Nephron (organoid): Measurements from ENCODE around the gene GNB5.
"Not testable (repeated sequence)": the region's sequence is repeated elsewhere in the genome, so short reads cannot be mapped to it uniquely, and the experiment has no call there.

Experiments
- H3K27ac Mint-ChIP-seq, 3 experiments: 2 replicates each; pipeline ENCODE4 v1.8.0; 2020; ENCODE audit warnings: mixed read lengths in 3 of 3, mild to moderate bottlenecking in 2 of 3, moderate library complexity in 1 of 3
- H3K27me3 Mint-ChIP-seq: 2 replicates; pipeline ENCODE4 v1.8.0; 2021; ENCODE audit warnings: low read depth, mild to moderate bottlenecking, moderate library complexity, mixed read lengths
- H3K36me3 Mint-ChIP-seq: 2 replicates; pipeline ENCODE4 v1.8.0; 2020; ENCODE audit warnings: low read depth, mixed read lengths
- H3K4me1 Mint-ChIP-seq: 2 replicates; pipeline ENCODE4 v1.8.0; 2020; ENCODE audit warnings: mixed read lengths
- H3K4me3 Mint-ChIP-seq, 3 experiments: 2 replicates each; pipeline ENCODE4 v1.8.0; 2020; ENCODE audit warnings: mild to moderate bottlenecking in 3 of 3, mixed read lengths in 3 of 3, moderate library complexity in 2 of 3
- H3K9me3 Mint-ChIP-seq: 2 replicates; pipeline ENCODE4 v1.8.0; 2020; ENCODE audit warnings: mixed read lengths
- TF ChIP-seq, protein P1 (sequence below), 3 experiments: fragments of 200-600 bp; sonication (generic); IDR thresholded peaks; one replicate each; pipeline ENCODE4 v1.5.0; 2021; ENCODE audit warnings: antibody characterized with exemption in 3 of 3; ENCODE audit not compliant: unreplicated experiment in 3 of 3

The GNB5 gene

GRCh38 chr15:52191207-52191606, at the start of gene GNB5:
GNB5 (minus strand) TSS chr15:52191392; CDS start chr15:52184676, 6,716 bp downstream.
- TF ChIP-seq, protein P1, sequence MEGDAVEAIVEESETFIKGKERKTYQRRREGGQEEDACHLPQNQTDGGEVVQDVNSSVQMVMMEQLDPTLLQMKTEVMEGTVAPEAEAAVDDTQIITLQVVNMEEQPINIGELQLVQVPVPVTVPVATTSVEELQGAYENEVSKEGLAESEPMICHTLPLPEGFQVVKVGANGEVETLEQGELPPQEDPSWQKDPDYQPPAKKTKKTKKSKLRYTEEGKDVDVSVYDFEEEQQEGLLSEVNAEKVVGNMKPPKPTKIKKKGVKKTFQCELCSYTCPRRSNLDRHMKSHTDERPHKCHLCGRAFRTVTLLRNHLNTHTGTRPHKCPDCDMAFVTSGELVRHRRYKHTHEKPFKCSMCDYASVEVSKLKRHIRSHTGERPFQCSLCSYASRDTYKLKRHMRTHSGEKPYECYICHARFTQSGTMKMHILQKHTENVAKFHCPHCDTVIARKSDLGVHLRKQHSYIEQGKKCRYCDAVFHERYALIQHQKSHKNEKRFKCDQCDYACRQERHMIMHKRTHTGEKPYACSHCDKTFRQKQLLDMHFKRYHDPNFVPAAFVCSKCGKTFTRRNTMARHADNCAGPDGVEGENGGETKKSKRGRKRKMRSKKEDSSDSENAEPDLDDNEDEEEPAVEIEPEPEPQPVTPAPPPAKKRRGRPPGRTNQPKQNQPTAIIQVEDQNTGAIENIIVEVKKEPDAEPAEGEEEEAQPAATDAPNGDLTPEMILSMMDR (IDR thresholded peaks at IDR 0.05; ENCODE audit: unreplicated experiment in 3 of 3), result no peak
- H3K4me3 Mint-ChIP-seq, result no peak within 1 kb of the TSS
- peaks cover 6% of the 10 kb centered on the region for H3K4me1 Mint-ChIP-seq
- H3K36me3 Mint-ChIP-seq, result no peaks in the 10 kb centered on the region
- H3K9me3 Mint-ChIP-seq, result peaks cover 4% of the 10 kb centered on the region
- H3K27ac Mint-ChIP-seq, result no peak within 1 kb of the TSS
- H3K27me3 Mint-ChIP-seq, result no peaks in the 10 kb centered on the region

GRCh38 chr15:52240166-52240565, 49.0 kb upstream of the GNB5 start:
- Mint-ChIP-seq H3K27me3 (no peaks in the 10 kb centered on the region), H3K36me3 (peaks cover 3% of the 10 kb centered on the region), H3K27ac (no peak overlapping the region), H3K4me1 (no peaks in the 10 kb centered on the region), H3K4me3 (no peak overlapping the region), H3K9me3 (no peaks in the 10 kb centered on the region)
- TF ChIP-seq, protein P1 (IDR thresholded peaks at IDR 0.05; ENCODE audit: unreplicated experiment in 3 of 3), result no peak

DNA sequence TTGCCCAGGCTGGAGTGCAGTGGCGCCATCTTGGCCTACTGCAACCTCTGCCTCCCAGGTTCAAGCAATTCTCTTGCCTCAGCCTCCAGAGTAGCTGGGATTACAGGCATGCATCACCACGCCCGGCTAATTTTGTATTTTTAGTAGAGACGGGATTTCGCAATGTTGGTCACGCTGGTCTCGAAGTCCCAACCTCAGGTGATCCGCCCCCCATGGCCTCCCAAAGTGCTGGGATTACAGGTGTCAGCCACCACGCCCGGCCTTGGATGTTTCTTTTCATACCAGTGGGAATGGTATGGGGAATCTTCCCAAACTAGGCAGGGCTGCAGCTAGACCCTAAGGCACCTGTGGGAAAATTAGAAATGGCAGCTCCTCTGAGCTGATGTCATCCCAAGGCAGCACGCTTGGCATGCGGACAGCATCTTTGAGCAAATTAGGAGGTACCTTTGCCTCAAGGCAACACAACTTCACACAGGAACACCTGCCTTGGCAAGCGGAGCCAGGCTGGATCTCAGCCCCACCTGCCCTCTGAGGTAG, 47.9 kb upstream of the GNB5 start:
- H3K27me3 Mint-ChIP-seq, H3K27ac Mint-ChIP-seq, H3K36me3 Mint-ChIP-seq, H3K9me3 Mint-ChIP-seq, H3K4me1 Mint-ChIP-seq, H3K4me3 Mint-ChIP-seq: not testable (repeated sequence)

- TF ChIP-seq, protein P1 (IDR thresholded peaks at IDR 0.05; ENCODE audit: unreplicated experiment in 3 of 3), result no peak
- Mint-ChIP-seq H3K9me3 (no peaks in the 10 kb centered on the region), H3K4me1 (no peaks in the 10 kb centered on the region), H3K27me3 (no peaks in the 10 kb centered on the region), H3K4me3 (no peak overlapping the region), H3K27ac (no peak overlapping the region), H3K36me3 (peaks cover 2% of the 10 kb centered on the region)
Measured at GRCh38 chr15:52238149-52238548, 47.0 kb upstream of the GNB5 start.

DNA sequence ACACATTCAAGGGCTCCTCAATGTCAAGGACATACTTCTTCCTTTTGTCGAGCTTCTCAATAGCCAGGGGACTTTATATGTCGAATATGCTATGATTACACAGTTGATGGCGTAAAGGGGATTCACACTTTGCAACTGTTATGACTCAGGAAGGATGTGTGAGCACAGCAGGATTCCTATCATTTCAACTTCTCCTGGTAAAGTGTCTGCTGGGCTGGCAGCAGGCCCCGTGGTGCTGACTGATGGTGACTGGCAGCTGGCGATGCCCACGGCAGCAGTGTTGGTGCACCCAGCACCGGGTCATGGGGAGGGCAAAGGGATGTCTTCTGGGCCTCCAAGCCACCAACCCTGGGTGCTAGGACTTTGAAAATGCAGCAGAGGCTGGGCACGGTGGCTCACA, 44.8 kb upstream of the GNB5 start:
- Mint-ChIP-seq H3K9me3 (no peaks in the 10 kb centered on the region), H3K27me3 (no peaks in the 10 kb centered on the region), H3K36me3 (no peaks in the 10 kb centered on the region), H3K27ac (no peak overlapping the region), H3K4me1 (no peaks in the 10 kb centered on the region), H3K4me3 (no peak overlapping the region)
- TF ChIP-seq, protein P1 (IDR thresholded peaks at IDR 0.05; ENCODE audit: unreplicated experiment in 3 of 3), result no peak

GRCh38 chr15:52234596-52235541, 43.7 kb upstream of the GNB5 start:
- Mint-ChIP-seq H3K36me3 (no peaks in the 10 kb centered on the region), H3K27ac (peak overlapping the region in 1 of 3 experiments; percentile 33), H3K27me3 (no peaks in the 10 kb centered on the region), H3K9me3 (no peaks in the 10 kb centered on the region), H3K4me1 (no peaks in the 10 kb centered on the region), H3K4me3 (no peak overlapping the region)
- TF ChIP-seq, protein P1 (IDR thresholded peaks at IDR 0.05; ENCODE audit: unreplicated experiment in 3 of 3), result no peak
